CD14-positive monocyte (primary cell): ENCODE results near the gene CAMTA1. TPM values are rescaled to one million over a fixed set of nuclear protein-coding genes. Genes with fewer than 3 reads are reported as not detected.

ENCODE experiments used
- DNase-seq, 3 donors: peaks; one replicate each; pipeline ENCODE4 v3.0.0-alpha.2; 2011 to 2022
- H2AFZ ChIP-seq: 2 replicates; pipeline ENCODE4 v1.6.0; 2012; ENCODE audit warnings: mild to moderate bottlenecking, low read depth, low read length, inconsistent platforms; ENCODE audit not compliant: insufficient read depth, poor library complexity, severe bottlenecking
- H3K27ac ChIP-seq, 2 donors: 1 replicate in 1 of 2; 2 replicates in 1 of 2; pipeline ENCODE4 v1.5.1; 2012 to 2013; ENCODE audit warnings: low read length in 2 of 2, control low read depth in 1 of 2, inconsistent platforms in 1 of 2, low read depth in 1 of 2, mild to moderate bottlenecking in 1 of 2
- H3K27me3 ChIP-seq, 2 donors: one replicate each; pipeline versions ENCODE4 v1.6.0 to v1.6.1; 2011 to 2013; ENCODE audit warnings: low read length in 2 of 2; ENCODE audit not compliant: control insufficient read depth in 2 of 2, insufficient read depth in 2 of 2
- H3K36me3 ChIP-seq, 2 donors: replicated peaks in 1 of 2; 1 replicate in 1 of 2; 2 replicates in 1 of 2; pipeline versions ENCODE4 v1.5.1 to v1.6.1; 2012 to 2013; ENCODE audit warnings: low read length in 2 of 2, control low read depth in 1 of 2, inconsistent platforms in 1 of 2, mild to moderate bottlenecking in 1 of 2; ENCODE audit not compliant: insufficient read depth in 2 of 2, control insufficient read depth in 1 of 2
- H3K4me1 ChIP-seq, 2 donors: 1 replicate in 1 of 2; 2 replicates in 1 of 2; pipeline versions ENCODE4 v1.5.1 to v1.6.1; 2012 to 2013; ENCODE audit warnings: low read length in 2 of 2, control low read depth in 1 of 2, inconsistent platforms in 1 of 2, mild to moderate bottlenecking in 1 of 2, moderate library complexity in 1 of 2; ENCODE audit not compliant: insufficient read depth in 2 of 2, control insufficient read depth in 1 of 2
- H3K4me2 ChIP-seq: replicated peaks from 2 replicates; pipeline ENCODE3; 2012; ENCODE audit warnings: low read length, moderate library complexity, mild to moderate bottlenecking; ENCODE audit not compliant: poor library complexity, severe bottlenecking; ENCODE audit errors: extremely low read depth
- H3K4me3 ChIP-seq, 3 experiments: fragments of 200-600 bp in 1 of 3; sonication (generic) in 1 of 3; replicated peaks in 1 of 3; 1 replicate in 2 of 3; 2 replicates in 1 of 3; pipeline ENCODE4 v1.5.1; 2011 to 2013; ENCODE audit warnings: low read length in 3 of 3, mild to moderate bottlenecking in 3 of 3, control low read depth in 2 of 3, low read depth in 2 of 3, inconsistent platforms in 1 of 3, moderate library complexity in 1 of 3
- H3K79me2 ChIP-seq: 2 replicates; pipeline ENCODE4 v1.6.0; 2012; ENCODE audit warnings: mild to moderate bottlenecking, control low read depth, inconsistent platforms, low read length, moderate library complexity; ENCODE audit not compliant: insufficient read depth
- H3K9ac ChIP-seq: 2 replicates; pipeline ENCODE4 v1.6.0; 2017; ENCODE audit warnings: low read length, mild to moderate bottlenecking; ENCODE audit not compliant: insufficient read depth, poor library complexity, severe bottlenecking
- H3K9me3 ChIP-seq, 2 donors: replicated peaks in 1 of 2; 1 replicate in 1 of 2; 2 replicates in 1 of 2; pipeline versions ENCODE4 v1.5.1 to v1.6.1; 2012 to 2013; ENCODE audit warnings: low read length in 2 of 2, control low read depth in 1 of 2; ENCODE audit not compliant: control insufficient read depth in 1 of 2, insufficient read depth in 1 of 2
- H4K20me1 ChIP-seq: 2 replicates; pipeline ENCODE4 v1.6.0; 2012; ENCODE audit warnings: mild to moderate bottlenecking, low read length, control low read depth, moderate library complexity; ENCODE audit not compliant: insufficient read depth
- H3K27ac Mint-ChIP-seq, 7 donors: one replicate each; pipeline ENCODE4 v1.8.0; 2020; ENCODE audit warnings: mild to moderate bottlenecking in 7 of 7, mixed read lengths in 7 of 7, moderate library complexity in 6 of 7, inconsistent platforms in 2 of 7
- H3K27me3 Mint-ChIP-seq, 3 donors: one replicate each; pipeline ENCODE4 v1.8.0; 2021 to 2022; ENCODE audit warnings: low read depth in 3 of 3, mild to moderate bottlenecking in 3 of 3, mixed read lengths in 3 of 3, moderate library complexity in 3 of 3, inconsistent platforms in 1 of 3
- H3K36me3 Mint-ChIP-seq, 2 donors: one replicate each; pipeline ENCODE4 v1.8.0; 2020; ENCODE audit warnings: mixed read lengths in 2 of 2, inconsistent platforms in 1 of 2, mild to moderate bottlenecking in 1 of 2
- H3K4me1 Mint-ChIP-seq: one replicate; pipeline ENCODE4 v1.8.0; 2020; ENCODE audit warnings: mild to moderate bottlenecking, mixed read lengths
- H3K4me3 Mint-ChIP-seq, 2 donors: one replicate each; pipeline ENCODE4 v1.8.0; 2020; ENCODE audit warnings: mild to moderate bottlenecking in 2 of 2, mixed read lengths in 2 of 2, moderate library complexity in 1 of 2
- H3K9me3 Mint-ChIP-seq, 7 donors: one replicate each; pipeline ENCODE4 v1.8.0; 2020 to 2022; ENCODE audit warnings: mixed read lengths in 7 of 7, mild to moderate bottlenecking in 6 of 7, moderate library complexity in 6 of 7, inconsistent platforms in 2 of 7
- WGBS: methylation state at CpG from one replicate; pipeline ENCODE4 v1.1.5; 2013; ENCODE audit warnings: missing lambda C conversion rate; ENCODE audit not compliant: insufficient coverage; 5-methylcytosine and 5-hydroxymethylcytosine counted together
- intact Hi-C, 2 donors: fragments of 100-400 bp; cut with micrococcal nuclease; formaldehyde crosslinking; loops; one replicate each; pipeline versions ENCODE4 v1.15.0 to v1.15.1; 2023
- polyA plus RNA-seq, 3 donors: library from polyadenylated mRNA; depleted of rRNA in 1 of 3; unstranded in 2 of 3; stranded (reverse) in 1 of 3; fragments of 300-500 nt in 2 of 3; fragments of >200 nt in 1 of 3; fragmentation: Illumina TruSeq in 2 of 3; gene quantifications; 1 replicate in 2 of 3; 2 replicates in 1 of 3; pipeline ENCODE4 v1.2.3, GENCODE V29; 2012 to 2021
- TF ChIP-seq, protein P1 (sequence below): fragments of 200-600 bp; IDR thresholded peaks from one replicate; pipeline ENCODE4 v1.8.0; 2022; ENCODE audit warnings: antibody characterized with exemption, mild to moderate bottlenecking

The CAMTA1 gene
- polyA plus RNA-seq, 3 donors: 52.0 to 89.6 (median 78.3) TPM

DNA sequence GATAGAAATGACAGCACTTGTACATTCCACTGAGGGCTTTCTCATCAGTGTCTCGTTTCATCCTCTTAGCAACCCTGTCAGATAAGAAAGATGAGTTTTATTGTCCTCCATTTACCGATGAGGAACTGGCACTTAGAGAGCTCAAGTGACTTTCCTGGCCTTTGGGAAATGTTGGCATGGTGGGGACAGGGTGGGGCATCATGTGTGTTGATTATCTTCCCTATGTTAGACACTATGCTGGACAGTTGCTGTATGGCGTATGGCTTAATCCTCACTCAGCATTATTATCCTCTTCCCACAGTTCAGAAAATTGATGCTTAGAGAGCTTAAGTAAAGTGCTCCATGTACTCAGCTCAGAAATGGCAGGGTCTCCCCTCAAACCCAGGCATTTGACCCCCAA lies 163.2 kb downstream of the CAMTA1 start:
- no peaks in the 10 kb centered on the region for H3K27me3 ChIP-seq
- no peaks in the 10 kb centered on the region for H3K9me3 Mint-ChIP-seq
- DNase-seq: no peak
- H3K27ac Mint-ChIP-seq: peak overlapping the region in 1 of 7 donors; percentile 40
- H3K4me1 ChIP-seq: no peaks in the 10 kb centered on the region
- H3K36me3 ChIP-seq: no peaks in the 10 kb centered on the region
- H3K79me2 ChIP-seq: no peaks in the 10 kb centered on the region
- H3K4me3 Mint-ChIP-seq: no peak overlapping the region
- no peak overlapping the region for H3K27ac ChIP-seq
- H3K4me1 Mint-ChIP-seq: no peaks in the 10 kb centered on the region
- intact Hi-C loops: no loop called here
- H3K4me3 ChIP-seq: no peak overlapping the region
- no peak overlapping the region for H3K4me2 ChIP-seq
- H3K9ac ChIP-seq: no peak overlapping the region
- 100% methylated on average over 1 of the region's 3 CpGs for WGBS
- TF ChIP-seq, protein P1, sequence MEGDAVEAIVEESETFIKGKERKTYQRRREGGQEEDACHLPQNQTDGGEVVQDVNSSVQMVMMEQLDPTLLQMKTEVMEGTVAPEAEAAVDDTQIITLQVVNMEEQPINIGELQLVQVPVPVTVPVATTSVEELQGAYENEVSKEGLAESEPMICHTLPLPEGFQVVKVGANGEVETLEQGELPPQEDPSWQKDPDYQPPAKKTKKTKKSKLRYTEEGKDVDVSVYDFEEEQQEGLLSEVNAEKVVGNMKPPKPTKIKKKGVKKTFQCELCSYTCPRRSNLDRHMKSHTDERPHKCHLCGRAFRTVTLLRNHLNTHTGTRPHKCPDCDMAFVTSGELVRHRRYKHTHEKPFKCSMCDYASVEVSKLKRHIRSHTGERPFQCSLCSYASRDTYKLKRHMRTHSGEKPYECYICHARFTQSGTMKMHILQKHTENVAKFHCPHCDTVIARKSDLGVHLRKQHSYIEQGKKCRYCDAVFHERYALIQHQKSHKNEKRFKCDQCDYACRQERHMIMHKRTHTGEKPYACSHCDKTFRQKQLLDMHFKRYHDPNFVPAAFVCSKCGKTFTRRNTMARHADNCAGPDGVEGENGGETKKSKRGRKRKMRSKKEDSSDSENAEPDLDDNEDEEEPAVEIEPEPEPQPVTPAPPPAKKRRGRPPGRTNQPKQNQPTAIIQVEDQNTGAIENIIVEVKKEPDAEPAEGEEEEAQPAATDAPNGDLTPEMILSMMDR: no peak
- H4K20me1 ChIP-seq: no peaks in the 10 kb centered on the region
- peaks cover 0 to 8% (median 2%) of the 10 kb centered on the region in 3 donors for H3K27me3 Mint-ChIP-seq
- H3K36me3 Mint-ChIP-seq: no peaks in the 10 kb centered on the region
- no peaks in the 10 kb centered on the region for H3K9me3 ChIP-seq
- H2AFZ ChIP-seq: no peak overlapping the region

DNA sequence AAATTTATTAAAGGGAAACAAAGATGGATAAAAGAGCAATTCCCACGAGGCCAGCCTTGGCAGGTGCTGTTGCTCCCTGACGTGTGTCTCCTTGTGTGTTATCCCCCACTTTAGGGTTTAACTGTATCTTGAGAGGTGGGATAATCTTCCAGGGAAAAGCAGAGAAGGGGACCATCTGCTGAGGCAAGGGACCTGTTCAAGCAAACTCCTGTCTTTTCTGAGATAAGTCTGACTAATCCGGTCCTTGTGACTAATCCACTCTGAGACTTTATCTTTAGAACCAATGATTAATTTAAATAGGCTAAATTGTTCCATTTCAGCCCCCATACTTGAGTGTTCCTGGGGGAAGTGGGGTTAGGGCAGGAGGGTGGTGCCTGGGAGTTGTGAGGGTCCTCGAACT lies 163.6 kb downstream of the CAMTA1 start:
- DNase-seq: no peak
- H4K20me1 ChIP-seq: no peaks in the 10 kb centered on the region
- Mint-ChIP-seq H3K27me3 (peaks cover 0 to 7% (median 2%) of the 10 kb centered on the region in 3 donors), H3K4me3 (no peak overlapping the region), H3K4me1 (no peaks in the 10 kb centered on the region), H3K36me3 (no peaks in the 10 kb centered on the region), H3K9me3 (no peaks in the 10 kb centered on the region), H3K27ac (peak overlapping the region in 1 of 7 donors; percentile 40)
- intact Hi-C loops: no loop called here
- 100% methylated on average over 1 of the region's 4 CpGs for WGBS
- H3K27me3 ChIP-seq: no peaks in the 10 kb centered on the region
- H3K9me3 ChIP-seq: no peaks in the 10 kb centered on the region
- TF ChIP-seq, protein P1: no peak
- H3K4me1 ChIP-seq: no peaks in the 10 kb centered on the region
- no peaks in the 10 kb centered on the region for H3K79me2 ChIP-seq
- no peak overlapping the region for H3K27ac ChIP-seq
- H3K4me2 ChIP-seq: no peak overlapping the region
- H3K4me3 ChIP-seq: no peak overlapping the region
- no peaks in the 10 kb centered on the region for H3K36me3 ChIP-seq
- H3K9ac ChIP-seq: no peak overlapping the region
- H2AFZ ChIP-seq: no peak overlapping the region
